Caco-2 (cell line): ENCODE measurements around the gene STRN3. TPM values are rescaled to one million over a fixed set of nuclear protein-coding genes. Genes with fewer than 3 reads are reported as not detected.

Experiments
- BruUV-seq: library from RNA; stranded (reverse); fragments of 400-500 nt; replicated peaks from 2 replicates; lab custom pipeline; 2021; lab: Mats Ljungman, UMichigan
- CTCF ChIA-PET: fragments of 300-600 bp; sonication (Branson Sonifier 250); formaldehyde crosslinking; loops from one replicate; lab custom pipeline; 2022; ENCODE audit warnings: antibody characterized with exemption; lab: Charles Lee
- POLR2A ChIA-PET: fragments of 300-600 bp; sonication (Branson Sonifier 250); formaldehyde crosslinking; loops from one replicate; lab custom pipeline; 2022; ENCODE audit warnings: antibody characterized with exemption; lab: Charles Lee
- DNase-seq, 2 experiments: peaks; one replicate each; pipeline versions ENCODE4 v3.0.0 to v3.0.0-alpha.2; 2020 to 2022
- H3K27me3 ChIP-seq: replicated peaks from 2 replicates; pipeline ENCODE4 v1.6.0; 2011; ENCODE audit warnings: low read length; ENCODE audit not compliant: control insufficient read depth, insufficient read depth
- H3K36me3 ChIP-seq: 2 replicates; pipeline ENCODE4 v1.5.1; 2011; ENCODE audit warnings: low read length; ENCODE audit not compliant: control insufficient read depth, insufficient read depth
- H3K4me1 ChIP-seq: fragments of 250-450 bp; sonication (Bioruptor Pico); 2 replicates; pipeline ENCODE4 v1.5.1; 2020; ENCODE audit warnings: mild to moderate bottlenecking
- H3K4me3 ChIP-seq: 2 replicates; pipeline ENCODE4 v1.5.1; 2011; ENCODE audit warnings: low read depth, mild to moderate bottlenecking, control low read depth, low read length
- H3K9me3 ChIP-seq: fragments of 250-450 bp; sonication (Bioruptor Pico); 2 replicates; pipeline ENCODE4 v1.5.1; 2020; ENCODE audit warnings: mild to moderate bottlenecking, moderate library complexity
- H3K27ac Mint-ChIP-seq: one replicate; pipeline ENCODE4 v1.8.0; 2022; ENCODE audit warnings: mixed read lengths; ENCODE audit not compliant: unreplicated experiment
- H3K27me3 Mint-ChIP-seq: one replicate; pipeline ENCODE4 v1.8.0; 2022; ENCODE audit warnings: mixed read lengths; ENCODE audit not compliant: insufficient read depth, unreplicated experiment
- H3K36me3 Mint-ChIP-seq: one replicate; pipeline ENCODE4 v1.8.0; 2022; ENCODE audit warnings: mild to moderate bottlenecking, mixed read lengths; ENCODE audit not compliant: insufficient read depth, unreplicated experiment
- H3K4me1 Mint-ChIP-seq: one replicate; pipeline ENCODE4 v1.8.0; 2022; ENCODE audit warnings: low read depth, mixed read lengths; ENCODE audit not compliant: unreplicated experiment
- H3K4me3 Mint-ChIP-seq: one replicate; pipeline ENCODE4 v1.8.0; 2022; ENCODE audit warnings: mild to moderate bottlenecking, moderate library complexity, mixed read lengths; ENCODE audit not compliant: unreplicated experiment
- H3K9me3 Mint-ChIP-seq: one replicate; pipeline ENCODE4 v1.8.0; 2022; ENCODE audit warnings: mixed read lengths; ENCODE audit not compliant: unreplicated experiment
- intact Hi-C: fragments of 100-400 bp; cut with micrococcal nuclease; formaldehyde crosslinking; loops from one replicate; pipeline ENCODE4 v1.10.0; 2022; ENCODE audit not compliant: unreplicated experiment
- total RNA-seq: library from RNA; stranded (reverse); gene quantifications from 2 replicates; pipeline ENCODE4 v1.2.3, GENCODE V29; 2022
- TF ChIP-seq, protein P1 (sequence below), 2 experiments: fragments of 200-600 bp in 1 of 2; IDR thresholded peaks; 1 replicate in 1 of 2; 2 replicates in 1 of 2; pipeline versions ENCODE4 v1.5.1 to v1.8.0; 2011 to 2022; ENCODE audit warnings: antibody characterized with exemption in 1 of 2, control low read depth in 1 of 2, inconsistent platforms in 1 of 2, low read depth in 1 of 2, low read length in 1 of 2, mild to moderate bottlenecking in 1 of 2, moderate library complexity in 1 of 2; ENCODE audit not compliant: insufficient read depth in 1 of 2, severe bottlenecking in 1 of 2, unreplicated experiment in 1 of 2

The STRN3 gene
- total RNA-seq, 1 experiment from 2014 or later, result 38.0 TPM

DNA sequence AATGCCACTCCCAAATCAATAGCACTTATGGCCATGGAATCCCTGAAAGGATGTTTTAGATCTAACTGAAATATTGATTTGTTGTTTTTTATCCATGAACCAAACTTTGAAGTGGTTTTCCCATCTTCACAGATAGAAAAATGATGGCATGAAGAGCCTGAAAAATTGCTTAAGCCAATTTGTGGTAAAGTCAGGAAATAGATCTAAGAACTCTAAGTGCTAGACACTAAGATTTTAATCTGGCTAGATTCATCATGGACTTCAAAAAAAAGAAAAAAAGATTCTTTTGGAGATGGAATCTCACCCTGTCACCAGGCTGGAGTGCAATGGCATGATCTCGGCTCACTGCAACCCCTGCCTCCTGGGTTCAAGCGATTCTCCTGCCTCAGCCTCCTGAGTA lies 45.0 kb upstream of the STRN3 start:
- intact Hi-C loops, result no loop called here
- H3K36me3 ChIP-seq, result no peaks in the 10 kb centered on the region
- Mint-ChIP-seq H3K27me3 (no peaks in the 10 kb centered on the region), H3K4me3 (no peak overlapping the region), H3K36me3 (no peaks in the 10 kb centered on the region), H3K9me3 (no peaks in the 10 kb centered on the region), H3K4me1 (no peaks in the 10 kb centered on the region), H3K27ac (no peak overlapping the region)
- no peak for DNase-seq
- ChIA-PET POLR2A (no interaction called here), CTCF (no interaction called here)
- TF ChIP-seq, protein P1, sequence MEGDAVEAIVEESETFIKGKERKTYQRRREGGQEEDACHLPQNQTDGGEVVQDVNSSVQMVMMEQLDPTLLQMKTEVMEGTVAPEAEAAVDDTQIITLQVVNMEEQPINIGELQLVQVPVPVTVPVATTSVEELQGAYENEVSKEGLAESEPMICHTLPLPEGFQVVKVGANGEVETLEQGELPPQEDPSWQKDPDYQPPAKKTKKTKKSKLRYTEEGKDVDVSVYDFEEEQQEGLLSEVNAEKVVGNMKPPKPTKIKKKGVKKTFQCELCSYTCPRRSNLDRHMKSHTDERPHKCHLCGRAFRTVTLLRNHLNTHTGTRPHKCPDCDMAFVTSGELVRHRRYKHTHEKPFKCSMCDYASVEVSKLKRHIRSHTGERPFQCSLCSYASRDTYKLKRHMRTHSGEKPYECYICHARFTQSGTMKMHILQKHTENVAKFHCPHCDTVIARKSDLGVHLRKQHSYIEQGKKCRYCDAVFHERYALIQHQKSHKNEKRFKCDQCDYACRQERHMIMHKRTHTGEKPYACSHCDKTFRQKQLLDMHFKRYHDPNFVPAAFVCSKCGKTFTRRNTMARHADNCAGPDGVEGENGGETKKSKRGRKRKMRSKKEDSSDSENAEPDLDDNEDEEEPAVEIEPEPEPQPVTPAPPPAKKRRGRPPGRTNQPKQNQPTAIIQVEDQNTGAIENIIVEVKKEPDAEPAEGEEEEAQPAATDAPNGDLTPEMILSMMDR (IDR thresholded peaks at IDR 0.05; ENCODE audit: insufficient read depth in 1 of 2, low read depth in 1 of 2, low read length in 1 of 2, severe bottlenecking in 1 of 2, unreplicated experiment in 1 of 2), result no peak
- H3K4me1 ChIP-seq, result no peaks in the 10 kb centered on the region
- no peak overlapping the region for H3K4me3 ChIP-seq
- H3K27me3 ChIP-seq, result no peaks in the 10 kb centered on the region
- H3K9me3 ChIP-seq, result no peaks in the 10 kb centered on the region
- no TSS peak for BruUV-seq

DNA sequence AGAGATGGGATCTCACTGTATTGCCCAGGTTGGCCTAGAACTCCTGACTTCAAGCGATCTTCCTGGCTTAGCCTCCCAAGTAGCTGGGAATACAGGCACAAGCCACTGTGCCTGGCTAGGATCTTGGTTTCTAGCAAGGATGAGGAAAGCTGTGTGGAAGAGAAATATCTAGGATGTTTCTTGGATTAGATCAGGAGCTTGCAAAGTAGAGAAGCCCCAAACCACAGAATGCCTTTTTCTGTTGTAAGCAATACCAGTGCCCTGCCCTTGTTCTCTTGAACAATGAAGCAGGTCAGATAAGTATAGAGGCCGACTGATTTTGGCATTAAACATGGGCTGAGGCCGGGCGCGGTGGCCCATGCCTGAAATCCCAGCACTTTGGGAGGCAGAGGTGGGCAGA lies 44.3 kb upstream of the STRN3 start:
- Mint-ChIP-seq H3K9me3 (no peaks in the 10 kb centered on the region), H3K36me3 (no peaks in the 10 kb centered on the region), H3K27me3 (no peaks in the 10 kb centered on the region), H3K4me3 (no peak overlapping the region), H3K27ac (no peak overlapping the region), H3K4me1 (no peaks in the 10 kb centered on the region)
- Histone ChIP-seq H3K36me3 (no peaks in the 10 kb centered on the region), H3K9me3 (no peaks in the 10 kb centered on the region), H3K4me3 (no peak overlapping the region), H3K4me1 (no peaks in the 10 kb centered on the region), H3K27me3 (no peaks in the 10 kb centered on the region)
- ChIA-PET POLR2A (no interaction called here), CTCF (no interaction called here)
- intact Hi-C loops, result no loop called here
- TF ChIP-seq, protein P1 (IDR thresholded peaks at IDR 0.05; ENCODE audit: insufficient read depth in 1 of 2, low read depth in 1 of 2, low read length in 1 of 2, severe bottlenecking in 1 of 2, unreplicated experiment in 1 of 2), result no peak
- DNase-seq, result no peak
- BruUV-seq, result no TSS peak

DNA sequence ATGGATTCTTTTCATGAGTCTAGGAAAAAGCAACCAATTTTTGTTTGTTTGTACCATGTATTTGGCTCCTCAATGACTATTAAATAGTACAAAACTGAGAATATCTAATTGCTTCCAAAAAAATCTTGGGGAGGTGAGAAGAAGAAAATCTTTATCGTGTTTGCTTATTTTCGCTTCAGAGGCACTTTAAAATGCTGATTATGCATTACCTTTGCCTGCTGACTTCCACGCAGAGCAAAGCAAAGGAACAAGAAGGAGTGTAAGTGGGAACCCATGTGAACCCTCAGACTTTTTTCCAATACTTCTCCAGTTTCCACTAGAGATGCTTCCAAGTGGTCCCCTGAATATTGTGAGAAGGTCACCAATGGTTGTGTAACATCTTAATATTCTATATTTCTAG lies 43.2 kb upstream of the STRN3 start:
- Histone ChIP-seq H3K36me3 (no peaks in the 10 kb centered on the region), H3K9me3 (no peaks in the 10 kb centered on the region), H3K27me3 (no peaks in the 10 kb centered on the region), H3K4me3 (no peak overlapping the region), H3K4me1 (no peaks in the 10 kb centered on the region)
- Mint-ChIP-seq H3K27me3 (no peaks in the 10 kb centered on the region), H3K9me3 (no peaks in the 10 kb centered on the region), H3K27ac (no peak overlapping the region), H3K36me3 (no peaks in the 10 kb centered on the region), H3K4me1 (no peaks in the 10 kb centered on the region), H3K4me3 (no peak overlapping the region)
- ChIA-PET CTCF (no interaction called here), POLR2A (no interaction called here)
- TF ChIP-seq, protein P1 (IDR thresholded peaks at IDR 0.05; ENCODE audit: insufficient read depth in 1 of 2, low read depth in 1 of 2, low read length in 1 of 2, severe bottlenecking in 1 of 2, unreplicated experiment in 1 of 2), result no peak
- BruUV-seq, result no TSS peak
- intact Hi-C loops, result no loop called here
- DNase-seq, result no peak
